ENCODE results near the gene RASGEF1C. TPM values are rescaled to one million over a fixed set of nuclear protein-coding genes. Genes with fewer than 3 reads are reported as not detected.

RASGEF1C gene
- total RNA-seq, 2 experiments from 2014 or later, result not detected

DNA sequence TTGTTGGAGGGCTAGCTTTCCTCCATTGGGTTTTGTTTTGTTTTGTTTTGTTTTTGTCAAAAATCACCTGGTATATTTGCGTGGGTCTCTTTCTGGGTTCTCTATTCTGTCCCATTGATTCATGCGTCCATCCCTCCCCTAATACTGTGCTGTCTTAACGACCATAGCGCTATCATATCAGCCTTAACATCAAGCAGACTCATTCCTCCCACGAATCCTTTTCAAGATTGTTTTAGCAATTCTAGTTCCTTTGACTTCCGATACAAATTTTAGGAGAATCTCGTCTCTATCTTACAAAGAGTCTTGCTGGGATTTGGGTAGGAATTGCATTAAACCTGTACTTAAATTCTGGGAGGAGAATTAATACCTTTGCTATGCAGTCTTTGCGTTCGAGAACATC, 106.4 kb downstream of the RASGEF1C start:
- intact Hi-C loops (cut with micrococcal nuclease; ENCODE audit: unreplicated experiment), result no loop called here
- Histone ChIP-seq H3K36me3 (ENCODE audit: insufficient read depth, low read length) (no peaks in the 10 kb centered on the region), H3K4me2 (ENCODE audit: low read length) (no peak overlapping the region), H3K4me1 (ENCODE audit: insufficient read depth, low read length, poor library complexity, severe bottlenecking) (no peaks in the 10 kb centered on the region), H4K20me1 (ENCODE audit: insufficient read depth, low read length) (no peaks in the 10 kb centered on the region), H3K27ac (ENCODE audit: low read depth, low read length, poor library complexity, severe bottlenecking) (no peak overlapping the region), H3K79me2 (ENCODE audit: insufficient read depth, low read depth, low read length) (no peaks in the 10 kb centered on the region), H2AFZ (ENCODE audit: low read length) (no peak overlapping the region), H3K9me2 (ENCODE audit: insufficient read depth, low read length) (no peaks in the 10 kb centered on the region), H3K4me3 (ENCODE audit: low read depth, low read length, poor library complexity, severe bottlenecking) (no peak overlapping the region), H3K9me3 (ENCODE audit: low read length) (peaks cover 8% of the 10 kb centered on the region; the same call in 1 of the 2 replicates)
- DNase-seq (ENCODE audit: low spot score), result no peak
- BruUV-seq (replicated peaks), result no TSS peak
- ChIA-PET POLR2A (no interaction called here), CTCF (ENCODE audit: unreplicated experiment) (no interaction called here)
- no peak for TF ChIP-seq CTCF (conservative IDR thresholded peaks at IDR 0.05; ENCODE audit: low read length)
- no peak for TF ChIP-seq EZH2phosphoT487 (IDR thresholded peaks at IDR 0.05; ENCODE audit: borderline replicate concordance, low read depth, low read length)

DNA sequence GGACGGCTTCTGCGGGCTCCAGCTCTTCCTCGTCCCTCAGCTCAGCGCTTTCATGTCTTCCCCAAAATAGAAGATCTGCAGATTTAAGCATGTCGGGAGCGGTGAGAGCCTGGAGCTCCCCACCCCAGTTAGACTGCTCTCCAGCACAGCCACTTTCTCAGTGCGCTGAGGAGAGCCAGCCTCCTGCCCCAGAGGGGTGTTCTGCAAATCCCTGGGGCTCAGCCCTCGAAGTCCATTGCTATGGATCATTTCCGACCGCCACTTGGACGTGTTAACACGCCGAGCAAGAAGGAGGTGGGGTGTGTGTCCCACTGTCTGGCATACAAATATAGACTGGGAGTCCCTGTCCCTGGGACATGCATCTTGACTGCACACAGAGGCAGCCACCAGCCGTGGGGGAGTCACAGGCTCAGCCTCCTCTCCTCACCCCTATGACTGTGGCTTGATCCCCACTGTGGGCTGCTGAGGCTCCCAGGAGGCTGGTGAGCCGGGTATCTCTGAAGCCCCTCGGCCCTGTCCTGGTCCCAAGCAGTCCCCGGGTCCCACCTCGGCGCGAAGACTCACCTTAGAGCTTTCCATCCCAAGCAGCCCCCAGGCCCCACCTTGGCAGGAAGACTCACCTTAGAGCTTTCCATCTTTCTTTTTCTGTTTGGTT, 107.4 kb downstream of the RASGEF1C start:
- Histone ChIP-seq H3K4me1 (ENCODE audit: insufficient read depth, low read length, poor library complexity, severe bottlenecking) (no peaks in the 10 kb centered on the region), H4K20me1 (ENCODE audit: insufficient read depth, low read length) (no peaks in the 10 kb centered on the region), H3K27ac (ENCODE audit: low read depth, low read length, poor library complexity, severe bottlenecking) (no peak overlapping the region), H3K9me3 (ENCODE audit: low read length) (0 out of 2 replicates have a peak, but pooled peaks cover 1% of the 10 kb centered on the region), H3K36me3 (ENCODE audit: insufficient read depth, low read length) (no peaks in the 10 kb centered on the region), H3K4me3 (ENCODE audit: low read depth, low read length, poor library complexity, severe bottlenecking) (no peak overlapping the region), H3K9me2 (ENCODE audit: insufficient read depth, low read length) (no peaks in the 10 kb centered on the region), H2AFZ (ENCODE audit: low read length) (no peak overlapping the region), H3K79me2 (ENCODE audit: insufficient read depth, low read depth, low read length) (no peaks in the 10 kb centered on the region), H3K4me2 (ENCODE audit: low read length) (no peak overlapping the region)
- no peak for TF ChIP-seq EZH2phosphoT487 (IDR thresholded peaks at IDR 0.05; ENCODE audit: borderline replicate concordance, low read depth, low read length)
- no peak for TF ChIP-seq CTCF (conservative IDR thresholded peaks at IDR 0.05; ENCODE audit: low read length)
- DNase-seq (ENCODE audit: low spot score), result no peak
- intact Hi-C loops (cut with micrococcal nuclease; ENCODE audit: unreplicated experiment), result no loop called here
- BruUV-seq (replicated peaks), result no TSS peak
- POLR2A ChIA-PET, result no interaction called here
- CTCF ChIA-PET (ENCODE audit: unreplicated experiment), result no interaction called here

GRCh38 chr5:180100621-180101450, 108.2 kb downstream of the RASGEF1C start:
- BruUV-seq (replicated peaks), result no TSS peak
- POLR2A ChIA-PET, result no interaction called here
- Histone ChIP-seq H3K4me2 (ENCODE audit: low read length) (no peak overlapping the region), H3K79me2 (ENCODE audit: insufficient read depth, low read depth, low read length) (no peaks in the 10 kb centered on the region), H3K9me3 (ENCODE audit: low read length) (no peaks in the 10 kb centered on the region), H3K4me1 (ENCODE audit: insufficient read depth, low read length, poor library complexity, severe bottlenecking) (no peaks in the 10 kb centered on the region), H2AFZ (ENCODE audit: low read length) (no peak overlapping the region), H3K27ac (ENCODE audit: low read depth, low read length, poor library complexity, severe bottlenecking) (no peak overlapping the region), H4K20me1 (ENCODE audit: insufficient read depth, low read length) (no peaks in the 10 kb centered on the region), H3K4me3 (ENCODE audit: low read depth, low read length, poor library complexity, severe bottlenecking) (no peak overlapping the region), H3K36me3 (ENCODE audit: insufficient read depth, low read length) (no peaks in the 10 kb centered on the region), H3K9me2 (ENCODE audit: insufficient read depth, low read length) (no peaks in the 10 kb centered on the region)
- intact Hi-C loops (cut with micrococcal nuclease; ENCODE audit: unreplicated experiment), result no loop called here
- TF ChIP-seq CTCF (conservative IDR thresholded peaks at IDR 0.05; ENCODE audit: low read length) (no peak), EZH2phosphoT487 (IDR thresholded peaks at IDR 0.05; ENCODE audit: borderline replicate concordance, low read depth, low read length) (no peak)
- CTCF ChIA-PET (ENCODE audit: unreplicated experiment), result no interaction called here
- no peak for DNase-seq (ENCODE audit: low spot score)
